Measurements from ENCODE around the gene CYTH2. TPM values are rescaled to one million over a fixed set of nuclear protein-coding genes. Genes with fewer than 3 reads are reported as not detected.

The CYTH2 gene
- total and polyA plus RNA-seq, 4 experiments from 2014 or later, result 30.1 to 89.0 (median 53.1) TPM

DNA sequence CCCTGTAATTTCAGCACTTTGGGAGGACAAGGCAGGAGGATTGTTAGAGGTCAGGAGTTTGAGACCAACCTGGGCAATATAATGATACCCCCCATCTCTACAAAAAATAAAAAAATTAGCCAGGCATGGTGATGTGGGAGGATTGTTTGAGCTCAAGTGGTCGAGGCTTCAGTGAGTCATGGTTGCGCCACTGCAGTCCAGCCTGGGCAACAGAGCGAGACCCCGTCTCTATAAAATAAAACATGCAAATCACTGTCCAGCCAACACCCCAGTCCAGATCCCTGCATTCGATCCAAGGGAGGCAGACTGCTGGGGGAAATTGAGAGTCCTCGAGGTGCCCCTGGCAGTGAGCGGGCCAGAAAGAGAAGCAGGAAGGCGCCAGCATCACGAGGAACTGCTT, 7.0 kb downstream of the CYTH2 start:
- peaks cover 36% of the 10 kb centered on the region for H3K36me3 ChIP-seq (ENCODE audit: insufficient read depth, low read length)
- no peak for DNase-seq
- H3K9me3 ChIP-seq (ENCODE audit: control insufficient read depth in 1 of 2, low read length in 2 of 2), result no peaks in the 10 kb centered on the region
- ChIA-PET POLR2A (ENCODE audit: partially characterized antibody) (no interaction called here), CTCF (ENCODE audit: partially characterized antibody) (interaction anchor here (1.2 to 1.3 kb wide), 3 partner anchors 11 to 14 kb away, joined by 3 to 9 read pairs (median 6); no protein-coding TSS in a partner anchor)
- H3K27me3 ChIP-seq (ENCODE audit: insufficient read depth, low read length), result no peaks in the 10 kb centered on the region
- H3K27ac ChIP-seq (ENCODE audit: low read depth, low read length), result no peak overlapping the region
- Mint-ChIP-seq H3K4me3 (no peak overlapping the region), H3K9me3 (no peaks in the 10 kb centered on the region), H3K36me3 (peaks cover 23 to 44% of the 10 kb centered on the region in 2 donors), H3K27ac (peak overlapping the region in 3 of 7 donors; percentile 66 to 76 (median 73)), H3K27me3 (no peaks in the 10 kb centered on the region), H3K4me1 (peaks cover 6 to 18% (median 14%) of the 10 kb centered on the region in 4 donors)
- H3K4me3 ChIP-seq (ENCODE audit: low read length in 2 of 2), result no peak overlapping the region
- H3K4me1 ChIP-seq (ENCODE audit: insufficient read depth, low read length), result peaks cover 10% of the 10 kb centered on the region
- intact Hi-C loops (cut with micrococcal nuclease), result no loop called here

GRCh38 chr19:48477067-48477685, 8.0 kb downstream of the CYTH2 start:
- H3K27me3 ChIP-seq (ENCODE audit: insufficient read depth, low read length), result no peaks in the 10 kb centered on the region
- POLR2A ChIA-PET (ENCODE audit: partially characterized antibody), result interaction anchor here (1.1 kb wide), 1 partner anchor 19 kb away, joined by 3 read pairs; no protein-coding TSS in a partner anchor
- peaks cover 16 to 37% of the 10 kb centered on the region in 2 donors for H3K36me3 Mint-ChIP-seq
- intact Hi-C loops (cut with micrococcal nuclease), result no loop called here
- no peaks in the 10 kb centered on the region for H3K27me3 Mint-ChIP-seq
- H3K9me3 ChIP-seq (ENCODE audit: control insufficient read depth in 1 of 2, low read length in 2 of 2), result no peaks in the 10 kb centered on the region
- no peak overlapping the region for H3K27ac ChIP-seq (ENCODE audit: low read depth, low read length)
- H3K4me3 ChIP-seq (ENCODE audit: low read length in 2 of 2), result no peak overlapping the region
- H3K4me3 Mint-ChIP-seq, result no peak overlapping the region
- H3K36me3 ChIP-seq (ENCODE audit: insufficient read depth, low read length), result peaks cover 31% of the 10 kb centered on the region
- H3K27ac Mint-ChIP-seq, result peak overlapping the region in 3 of 7 donors; percentile 58 to 74 (median 68)
- H3K4me1 ChIP-seq (ENCODE audit: insufficient read depth, low read length), result peaks cover 12% of the 10 kb centered on the region
- CTCF ChIA-PET (ENCODE audit: partially characterized antibody), result no interaction called here
- no peaks in the 10 kb centered on the region for H3K9me3 Mint-ChIP-seq
- peaks cover 6 to 25% (median 16%) of the 10 kb centered on the region in 4 donors for H3K4me1 Mint-ChIP-seq
- no peak for DNase-seq

GRCh38 chr19:48477698-48478338, 8.6 kb downstream of the CYTH2 start:
- Histone ChIP-seq H3K36me3 (ENCODE audit: insufficient read depth, low read length) (peaks cover 27% of the 10 kb centered on the region), H3K4me3 (ENCODE audit: low read length in 2 of 2) (no peak overlapping the region), H3K9me3 (ENCODE audit: control insufficient read depth in 1 of 2, low read length in 2 of 2) (no peaks in the 10 kb centered on the region), H3K4me1 (ENCODE audit: insufficient read depth, low read length) (peaks cover 12% of the 10 kb centered on the region), H3K27me3 (ENCODE audit: insufficient read depth, low read length) (no peaks in the 10 kb centered on the region), H3K27ac (ENCODE audit: low read depth, low read length) (no peak overlapping the region)
- intact Hi-C loops (cut with micrococcal nuclease), result no loop called here
- peaks cover 16 to 33% of the 10 kb centered on the region in 2 donors for H3K36me3 Mint-ChIP-seq
- H3K27me3 Mint-ChIP-seq, result no peaks in the 10 kb centered on the region
- CTCF ChIA-PET (ENCODE audit: partially characterized antibody), result interaction anchor here (0.6 kb wide), 1 partner anchor 212 kb away, joined by 3 read pairs; no protein-coding TSS in a partner anchor
- POLR2A ChIA-PET (ENCODE audit: partially characterized antibody), result interaction anchor here (1.1 kb wide), 1 partner anchor 18 kb away, joined by 3 read pairs; no protein-coding TSS in a partner anchor
- no peak for DNase-seq
- no peak overlapping the region for H3K4me3 Mint-ChIP-seq
- peaks cover 6 to 28% (median 16%) of the 10 kb centered on the region in 4 donors for H3K4me1 Mint-ChIP-seq
- no peak overlapping the region for H3K27ac Mint-ChIP-seq
- H3K9me3 Mint-ChIP-seq, result no peaks in the 10 kb centered on the region

DNA sequence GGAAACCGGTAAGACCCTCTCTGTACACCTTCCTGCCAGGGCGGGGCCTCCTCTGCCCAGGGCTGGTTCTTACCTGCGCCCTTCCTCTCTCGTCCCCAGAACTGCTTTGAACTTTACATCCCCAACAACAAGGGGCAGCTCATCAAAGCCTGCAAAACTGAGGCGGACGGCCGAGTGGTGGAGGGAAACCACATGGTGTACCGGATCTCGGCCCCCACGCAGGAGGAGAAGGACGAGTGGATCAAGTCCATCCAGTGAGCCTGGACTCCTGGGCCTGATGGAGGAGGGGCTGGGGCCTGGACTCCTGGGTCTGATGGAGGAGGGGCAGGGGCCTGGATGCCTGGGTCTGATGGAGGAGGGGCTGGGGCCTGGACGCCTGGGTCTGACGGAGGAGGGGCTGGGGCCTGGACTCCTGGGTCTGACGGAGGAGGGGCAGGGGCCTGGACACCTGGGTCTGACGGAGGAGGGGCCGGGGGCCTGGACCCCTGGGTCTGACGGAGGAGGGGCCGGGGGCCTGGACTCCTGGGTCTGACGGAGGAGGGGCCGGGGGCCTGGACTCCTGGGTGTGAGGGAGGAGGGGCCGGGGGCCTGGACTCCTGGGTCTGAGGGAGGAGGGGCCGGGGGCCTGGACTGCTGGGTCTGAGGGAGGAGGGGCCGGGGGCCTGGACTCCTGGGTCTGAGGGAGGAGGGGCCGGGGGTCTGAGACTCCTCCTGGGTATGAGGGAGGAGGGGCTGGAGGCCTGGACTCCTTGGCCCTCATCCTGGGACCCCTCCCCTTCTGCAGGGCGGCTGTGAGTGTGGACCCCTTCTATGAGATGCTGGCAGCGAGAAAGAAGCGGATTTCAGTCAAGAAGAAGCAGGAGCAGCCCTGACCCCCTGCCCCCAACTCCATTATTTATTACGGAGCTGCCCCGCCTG, 9.4 kb downstream of the CYTH2 start:
- POLR2A ChIA-PET (ENCODE audit: partially characterized antibody), result interaction anchor here (1.1 to 2.8 kb wide), 4 partner anchors 9 to 115 kb away, joined by 3 to 20 read pairs (median 6); partner anchors contain the start of genes CYTH2, SYNGR4 and TMEM143
- Mint-ChIP-seq H3K27me3 (no peaks in the 10 kb centered on the region), H3K27ac (peak overlapping the region in 1 of 7 donors; percentile 67), H3K4me3 (no peak overlapping the region), H3K9me3 (no peaks in the 10 kb centered on the region), H3K36me3 (peaks cover 16 to 25% of the 10 kb centered on the region in 2 donors), H3K4me1 (peaks cover 6 to 28% (median 16%) of the 10 kb centered on the region in 4 donors)
- Histone ChIP-seq H3K36me3 (ENCODE audit: insufficient read depth, low read length) (peaks cover 19% of the 10 kb centered on the region), H3K4me1 (ENCODE audit: insufficient read depth, low read length) (peaks cover 12% of the 10 kb centered on the region), H3K27me3 (ENCODE audit: insufficient read depth, low read length) (no peaks in the 10 kb centered on the region), H3K4me3 (ENCODE audit: low read length in 2 of 2) (no peak overlapping the region), H3K9me3 (ENCODE audit: control insufficient read depth in 1 of 2, low read length in 2 of 2) (no peaks in the 10 kb centered on the region), H3K27ac (ENCODE audit: low read depth, low read length) (no peak overlapping the region)
- CTCF ChIA-PET (ENCODE audit: partially characterized antibody), result interaction anchor here (0.6 to 3.0 kb wide), 3 partner anchors 11 to 212 kb away, joined by 3 to 26 read pairs (median 3); no protein-coding TSS in a partner anchor
- intact Hi-C loops (cut with micrococcal nuclease), result no loop called here
- no peak for DNase-seq

GRCh38 chr19:48479686-48480085, 10.5 kb downstream of the CYTH2 start:
- Mint-ChIP-seq H3K27me3 (no peaks in the 10 kb centered on the region), H3K4me3 (peak overlapping the region; percentile 74 to 89 (median 84)), H3K9me3 (no peaks in the 10 kb centered on the region), H3K36me3 (peaks cover 12 to 21% of the 10 kb centered on the region in 2 donors), H3K27ac (peak overlapping the region; percentile 52 to 91 (median 84)), H3K4me1 (peaks cover 4 to 28% (median 17%) of the 10 kb centered on the region in 4 donors)
- Histone ChIP-seq H3K36me3 (ENCODE audit: insufficient read depth, low read length) (peaks cover 9% of the 10 kb centered on the region), H3K9me3 (ENCODE audit: control insufficient read depth in 1 of 2, low read length in 2 of 2) (no peaks in the 10 kb centered on the region), H3K27me3 (ENCODE audit: insufficient read depth, low read length) (no peaks in the 10 kb centered on the region), H3K4me3 (ENCODE audit: low read length in 2 of 2) (no peak overlapping the region), H3K4me1 (ENCODE audit: insufficient read depth, low read length) (peaks cover 12% of the 10 kb centered on the region), H3K27ac (ENCODE audit: low read depth, low read length) (no peak overlapping the region)
- POLR2A ChIA-PET (ENCODE audit: partially characterized antibody), result interaction anchor here (0.8 to 2.8 kb wide), 10 partner anchors 10 to 116 kb away, joined by 3 to 20 read pairs (median 4); partner anchors contain the start of genes CYTH2, GRWD1, SYNGR4 and TMEM143
- intact Hi-C loops (cut with micrococcal nuclease), result loop anchor here (1.0 kb wide), 2 partner anchors 10 kb away; partner anchors contain the start of gene CYTH2
- DNase-seq, result no peak
- CTCF ChIA-PET (ENCODE audit: partially characterized antibody), result interaction anchor here (0.6 to 3.0 kb wide), 3 partner anchors 10 to 110 kb away, joined by 3 to 26 read pairs (median 3); no protein-coding TSS in a partner anchor

- Mint-ChIP-seq H3K27me3 (no peaks in the 10 kb centered on the region), H3K9me3 (no peaks in the 10 kb centered on the region), H3K27ac (peak overlapping the region in 6 of 7 donors; percentile 79 to 93 (median 88)), H3K36me3 (peaks cover 12 to 18% of the 10 kb centered on the region in 2 donors), H3K4me1 (peaks cover 4 to 28% (median 17%) of the 10 kb centered on the region in 4 donors), H3K4me3 (peak overlapping the region; percentile 81 to 89 (median 84))
- H3K36me3 ChIP-seq (ENCODE audit: insufficient read depth, low read length), result peaks cover 4% of the 10 kb centered on the region
- peak in 1 of 5 donors; percentile 31 for DNase-seq
- POLR2A ChIA-PET (ENCODE audit: partially characterized antibody), result interaction anchor here (0.8 to 2.8 kb wide), 8 partner anchors 9 to 35 kb away, joined by 3 to 20 read pairs (median 4); partner anchors contain the start of genes CYTH2 and GRWD1
- H3K4me3 ChIP-seq (ENCODE audit: low read length in 2 of 2), result peak overlapping the region; percentile 51 to 52
- H3K27me3 ChIP-seq (ENCODE audit: insufficient read depth, low read length), result no peaks in the 10 kb centered on the region
- intact Hi-C loops (cut with micrococcal nuclease), result loop anchor here (1.0 kb wide), 2 partner anchors 9 to 11 kb away; partner anchors contain the start of gene CYTH2
- peak overlapping the region; percentile 58 for H3K27ac ChIP-seq (ENCODE audit: low read depth, low read length)
- no peaks in the 10 kb centered on the region for H3K9me3 ChIP-seq (ENCODE audit: control insufficient read depth in 1 of 2, low read length in 2 of 2)
- CTCF ChIA-PET (ENCODE audit: partially characterized antibody), result interaction anchor here (0.6 to 3.0 kb wide), 3 partner anchors 10 to 110 kb away, joined by 3 to 26 read pairs (median 3); no protein-coding TSS in a partner anchor
- H3K4me1 ChIP-seq (ENCODE audit: insufficient read depth, low read length), result peaks cover 12% of the 10 kb centered on the region
These were observed 11.0 kb downstream of the CYTH2 start for GRCh38 chr19:48480183-48480557.

Measured in CD4-positive, alpha-beta memory T cell (primary cell).